AG09319 (cell line): ENCODE results near the gene TTC8.

Source experiments
- DNase-seq: peaks from one replicate; pipeline ENCODE4 v3.0.0-alpha.2; 2010; ENCODE audit warnings: low read depth; ENCODE audit errors: extremely low read depth
- TF ChIP-seq, protein P1 (sequence below): IDR thresholded peaks from 2 replicates; pipeline ENCODE4 v1.5.1; 2011; ENCODE audit warnings: low read depth, mild to moderate bottlenecking, inconsistent platforms, low read length, moderate library complexity

Gene TTC8

DNA sequence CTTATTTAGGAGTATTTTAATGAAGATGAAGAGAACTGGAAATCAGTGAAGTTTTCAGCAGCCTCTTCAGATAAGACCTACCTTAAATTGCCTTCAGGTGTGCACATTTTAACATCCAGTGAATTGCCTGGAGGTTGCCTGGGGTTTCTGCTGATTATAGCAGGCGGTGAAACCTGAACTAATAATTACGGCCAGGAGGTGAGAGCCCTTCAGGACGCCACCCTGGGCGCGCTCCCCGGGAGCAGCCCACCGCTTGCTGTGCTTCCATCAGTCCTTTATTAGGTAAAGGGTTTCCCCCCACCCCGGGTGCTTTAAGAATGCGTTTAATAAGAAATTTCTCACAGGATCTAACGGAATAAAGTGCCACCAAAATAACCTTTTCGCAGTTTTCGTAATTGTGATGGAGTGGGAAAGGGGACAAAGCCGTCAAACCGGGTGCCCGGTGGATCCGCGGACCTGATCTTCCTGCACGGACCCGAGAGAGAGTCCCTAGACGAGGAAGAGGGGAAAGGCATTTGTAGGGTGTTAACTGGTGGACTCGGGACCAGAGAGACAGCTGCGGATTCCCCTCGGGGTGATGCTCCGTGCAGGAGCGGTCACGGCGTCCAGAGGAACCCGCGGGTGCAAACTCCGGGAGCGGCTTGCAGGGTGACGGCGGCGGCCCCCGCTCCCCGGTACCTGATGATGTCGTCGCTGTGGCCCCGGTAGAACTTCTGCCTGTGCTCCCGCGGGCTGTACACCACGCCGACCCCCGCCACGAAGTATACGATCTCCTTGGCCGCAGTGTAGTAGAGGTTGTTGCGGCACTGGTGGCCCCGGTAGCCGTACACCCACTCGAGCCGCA lies 32.6 kb upstream of the TTC8 start:
- no peak for DNase-seq
- TF ChIP-seq, protein P1, sequence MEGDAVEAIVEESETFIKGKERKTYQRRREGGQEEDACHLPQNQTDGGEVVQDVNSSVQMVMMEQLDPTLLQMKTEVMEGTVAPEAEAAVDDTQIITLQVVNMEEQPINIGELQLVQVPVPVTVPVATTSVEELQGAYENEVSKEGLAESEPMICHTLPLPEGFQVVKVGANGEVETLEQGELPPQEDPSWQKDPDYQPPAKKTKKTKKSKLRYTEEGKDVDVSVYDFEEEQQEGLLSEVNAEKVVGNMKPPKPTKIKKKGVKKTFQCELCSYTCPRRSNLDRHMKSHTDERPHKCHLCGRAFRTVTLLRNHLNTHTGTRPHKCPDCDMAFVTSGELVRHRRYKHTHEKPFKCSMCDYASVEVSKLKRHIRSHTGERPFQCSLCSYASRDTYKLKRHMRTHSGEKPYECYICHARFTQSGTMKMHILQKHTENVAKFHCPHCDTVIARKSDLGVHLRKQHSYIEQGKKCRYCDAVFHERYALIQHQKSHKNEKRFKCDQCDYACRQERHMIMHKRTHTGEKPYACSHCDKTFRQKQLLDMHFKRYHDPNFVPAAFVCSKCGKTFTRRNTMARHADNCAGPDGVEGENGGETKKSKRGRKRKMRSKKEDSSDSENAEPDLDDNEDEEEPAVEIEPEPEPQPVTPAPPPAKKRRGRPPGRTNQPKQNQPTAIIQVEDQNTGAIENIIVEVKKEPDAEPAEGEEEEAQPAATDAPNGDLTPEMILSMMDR, result no peak

DNA sequence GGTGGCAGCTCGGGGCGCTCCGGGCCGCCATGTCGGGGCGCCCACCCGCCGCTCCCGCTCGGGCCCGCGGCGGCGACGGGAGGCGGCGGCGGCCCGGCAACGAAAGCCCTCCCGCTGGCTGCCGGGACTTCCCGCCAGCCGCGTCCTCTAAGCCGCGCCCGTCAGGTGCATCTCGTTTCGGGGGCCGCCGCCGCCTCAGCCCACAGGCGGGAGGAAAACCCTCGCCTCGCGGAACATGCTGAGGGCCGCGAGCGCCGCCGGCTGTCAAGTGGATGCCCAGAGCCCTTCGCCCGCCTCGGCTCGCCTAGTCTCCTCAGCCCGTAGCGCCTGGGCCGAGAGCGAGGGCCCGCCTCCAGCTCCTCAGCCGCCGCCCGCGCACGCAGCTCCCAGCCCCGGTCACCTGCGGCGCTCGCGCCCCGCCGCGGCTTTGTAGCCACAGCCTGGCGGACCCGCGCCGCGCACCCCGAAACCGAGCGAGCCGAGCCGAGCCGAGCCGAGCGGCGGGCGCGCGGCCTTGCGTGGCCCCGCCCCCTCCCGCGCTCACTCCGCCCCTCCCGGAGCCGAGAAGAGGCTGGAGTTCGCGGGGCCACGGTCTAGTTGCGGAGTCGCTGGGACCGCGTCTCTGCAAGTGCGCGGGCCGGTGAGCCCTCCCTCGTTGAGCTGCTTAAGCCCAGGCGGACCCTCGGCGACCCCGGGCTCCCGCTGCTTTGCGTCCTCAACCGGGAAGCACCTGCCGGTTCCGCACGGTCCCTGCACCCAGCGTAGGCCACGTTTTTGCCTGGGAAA lies 31.8 kb upstream of the TTC8 start, which contains the start of gene EML5:
Gene EML5 (minus strand): TSS at position 481 of the 786 bp plus-strand sequence. CDS start 450 bp downstream, at position 31.
- TF ChIP-seq, protein P1, result peak; percentile 17
- DNase-seq, result peak; percentile 52

DNA sequence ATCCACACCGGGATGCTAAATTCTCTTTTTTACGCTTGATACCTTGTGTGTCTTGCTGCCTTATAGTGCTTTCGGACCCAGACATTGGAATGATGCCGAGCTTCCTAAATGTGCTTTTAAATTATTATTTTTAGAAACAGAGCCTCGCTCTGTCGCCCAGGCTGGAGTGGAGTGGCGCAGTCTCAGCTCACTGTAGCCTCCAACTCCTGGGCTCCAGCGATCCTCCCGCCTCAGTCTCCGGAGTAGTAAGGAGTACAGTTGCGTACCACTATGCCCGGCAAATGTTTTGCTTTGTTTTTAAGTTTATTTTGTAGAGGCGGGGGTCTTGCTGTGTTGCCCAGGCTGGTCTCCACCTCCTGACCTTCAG lies 31.2 kb upstream of the TTC8 start:
- TF ChIP-seq, protein P1, result no peak
- no peak for DNase-seq

DNA sequence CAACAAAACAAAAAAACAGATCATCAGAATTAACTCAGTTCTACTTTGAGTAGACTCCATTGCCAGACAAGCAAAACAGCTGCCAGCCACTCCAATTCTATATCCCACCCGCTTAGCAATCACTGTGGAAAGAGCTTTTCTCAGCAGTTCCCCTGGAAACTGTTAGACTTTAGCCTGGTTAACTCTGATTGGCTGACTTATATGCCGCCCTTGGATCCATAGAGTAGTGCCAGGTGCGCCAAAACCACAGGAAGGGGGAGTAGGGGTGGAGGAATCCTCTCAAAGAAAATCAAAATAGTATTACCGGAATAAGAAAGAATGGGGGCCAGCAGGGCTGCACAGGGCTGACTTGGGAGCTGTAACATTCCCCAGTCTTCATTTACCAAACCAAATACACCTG lies 26.3 kb upstream of the TTC8 start:
- TF ChIP-seq, protein P1, result no peak
- no peak for DNase-seq

DNA sequence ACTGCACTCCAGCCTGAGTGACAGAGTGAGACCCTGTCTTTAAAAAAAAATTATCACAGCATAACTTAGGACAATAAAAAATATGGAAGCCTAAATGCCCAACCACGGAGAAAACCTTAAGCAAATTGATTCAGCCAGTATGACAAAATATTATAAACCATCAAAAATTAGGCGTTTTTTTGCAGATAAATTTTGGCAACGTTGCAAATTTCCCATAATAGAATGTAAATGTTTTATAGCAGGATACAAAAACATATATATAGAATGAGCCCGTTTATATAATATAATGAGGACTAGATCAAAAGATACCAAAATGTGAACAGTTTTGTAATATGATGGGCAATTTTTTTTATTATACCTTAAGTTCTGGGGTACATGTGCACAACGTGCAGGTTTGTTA lies 24.9 kb upstream of the TTC8 start:
- TF ChIP-seq, protein P1, result no peak
- no peak for DNase-seq

DNA sequence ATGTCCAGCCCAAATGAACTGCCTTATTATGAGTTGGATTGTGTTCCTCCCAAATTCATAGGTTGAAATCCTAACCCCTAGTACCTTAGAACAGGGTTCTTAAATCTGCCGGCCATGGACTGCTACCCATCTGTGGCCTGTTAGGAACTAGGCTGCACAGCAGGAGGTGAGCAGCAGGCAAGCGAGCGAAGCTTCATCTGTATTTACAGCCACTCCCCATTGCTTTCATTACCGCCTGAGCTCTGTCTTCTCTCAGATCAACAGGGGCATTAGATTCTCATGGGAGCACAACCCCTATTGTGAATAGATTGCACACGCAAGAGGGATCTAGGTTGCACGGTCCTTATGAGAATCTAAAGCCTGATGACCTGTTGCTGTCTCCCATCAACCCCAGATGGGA lies 21.9 kb upstream of the TTC8 start:
- no peak for DNase-seq
- TF ChIP-seq, protein P1, result no peak

DNA sequence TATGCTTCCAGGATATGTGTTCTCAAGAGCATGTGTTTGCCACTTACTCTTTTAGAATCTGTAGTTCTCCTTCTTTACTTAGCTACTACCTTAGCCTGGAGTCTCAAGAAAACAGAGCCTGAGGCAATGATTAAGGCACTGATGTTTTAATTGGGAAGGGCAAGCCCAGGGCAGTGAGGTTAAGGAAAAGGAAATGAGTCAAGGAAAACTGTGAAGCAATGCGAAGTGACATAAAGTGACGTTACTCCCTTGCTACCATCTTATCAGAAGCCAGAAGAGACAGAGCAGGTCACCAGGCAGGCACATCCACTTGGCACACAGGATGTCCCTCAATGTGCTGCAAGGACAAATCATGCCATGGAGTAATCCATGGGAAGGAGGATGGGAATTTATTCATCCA lies 20.4 kb upstream of the TTC8 start:
- TF ChIP-seq, protein P1, result no peak
- DNase-seq, result no peak
